HCT116 (cell line): ENCODE data around the gene DDTL.

Source experiments
- CTCF ChIP-seq, 3 experiments: fragments of 200-600 bp in 1 of 3; sonication (generic) in 1 of 3; IDR thresholded peaks in 2 of 3; conservative IDR thresholded peaks in 1 of 3; 2 replicates each; pipeline ENCODE4 v1.5.1; 2012 to 2017; ENCODE audit warnings: low read depth in 2 of 3, low read length in 2 of 3, antibody characterized with exemption in 1 of 3, borderline replicate concordance in 1 of 3, control low read depth in 1 of 3, mild to moderate bottlenecking in 1 of 3, mixed read lengths in 1 of 3, mixed run types in 1 of 3, moderate library complexity in 1 of 3; ENCODE audit not compliant: insufficient read depth in 1 of 3
- EZH2 ChIP-seq: fragments of 200-600 bp; sonication (generic); IDR thresholded peaks from 2 replicates; pipeline ENCODE4 v1.6.1; 2017; ENCODE audit warnings: antibody characterized with exemption, mixed run types
- EZH2phosphoT487 ChIP-seq: fragments of 200-600 bp; IDR thresholded peaks from 2 replicates; pipeline ENCODE4 v1.6.1; 2018; ENCODE audit warnings: antibody characterized with exemption, borderline replicate concordance
- JUND ChIP-seq: IDR thresholded peaks from 2 replicates; pipeline ENCODE4 v1.6.1; 2012
- MAX ChIP-seq: IDR thresholded peaks from 2 replicates; pipeline ENCODE4 v1.6.1; 2012
- POLR2A ChIP-seq: IDR thresholded peaks from 2 replicates; pipeline ENCODE4 v1.7.0; 2011; ENCODE audit warnings: borderline replicate concordance; ENCODE audit not compliant: insufficient read depth, insufficient read length; ENCODE audit errors: extremely low read depth
- POLR2AphosphoS5 ChIP-seq: IDR thresholded peaks from 2 replicates; pipeline ENCODE4 v1.6.1; 2011; ENCODE audit warnings: mild to moderate bottlenecking, low read depth, low read length, moderate library complexity
- RAD21 ChIP-seq: IDR thresholded peaks from 2 replicates; pipeline ENCODE4 v1.6.1; 2012; ENCODE audit warnings: low read depth, mild to moderate bottlenecking
- REST ChIP-seq: IDR thresholded peaks from 2 replicates; pipeline ENCODE4 v1.6.1; 2012; ENCODE audit warnings: low read depth
- SIN3A ChIP-seq: IDR thresholded peaks from 2 replicates; pipeline ENCODE4 v1.6.1; 2012; ENCODE audit warnings: low read depth
- YY1 ChIP-seq: IDR thresholded peaks from 2 replicates; pipeline ENCODE4 v1.6.1; 2011; ENCODE audit warnings: low read length, low read depth, moderate library complexity, mild to moderate bottlenecking; ENCODE audit not compliant: insufficient replicate concordance; ENCODE audit errors: extremely low read depth

- no peak for TF ChIP-seq SIN3A
- no peak for TF ChIP-seq RAD21
- TF ChIP-seq YY1: no peak
- TF ChIP-seq CTCF (IDR thresholded peaks at IDR 0.05 in 2 of 3, conservative IDR thresholded peaks at IDR 0.05 in 1 of 3; ENCODE audit: borderline replicate concordance in 1 of 3, insufficient read depth in 1 of 3, low read depth in 2 of 3, low read length in 2 of 3): no peak
- TF ChIP-seq POLR2AphosphoS5: no peak
- TF ChIP-seq POLR2A: no peak
- TF ChIP-seq EZH2: no peak
- TF ChIP-seq JUND: no peak
- TF ChIP-seq MAX: no peak
- no peak for TF ChIP-seq REST
- TF ChIP-seq EZH2phosphoT487: no peak
Measured at GRCh38 chr22:24005201-24005600, 38.5 kb downstream of the DDTL start, which contains the start of gene GSTT4.
